MG63 (cell line): Measurements from ENCODE around the gene ACOX2. TPM values are rescaled to one million over a fixed set of nuclear protein-coding genes. Genes with fewer than 3 reads are reported as not detected.

Experiments used
- DNase-seq: peaks from one replicate; pipeline ENCODE4 v3.0.0-alpha.2; 2020
- H3K27me3 ChIP-seq: fragments of 250-450 bp; sonication (Bioruptor Pico); 2 replicates; pipeline ENCODE4 v1.5.1; 2020; ENCODE audit warnings: mild to moderate bottlenecking, moderate library complexity
- H3K36me3 ChIP-seq: fragments of 250-450 bp; sonication (Bioruptor Pico); 2 replicates; pipeline ENCODE4 v1.5.1; 2020; ENCODE audit warnings: mild to moderate bottlenecking, moderate library complexity
- H3K4me3 ChIP-seq: fragments of 250-450 bp; sonication (Bioruptor Pico); 2 replicates; pipeline ENCODE4 v1.5.1; 2020; ENCODE audit warnings: mild to moderate bottlenecking, moderate library complexity
- H3K9me3 ChIP-seq: fragments of 250-450 bp; sonication (Bioruptor Pico); 2 replicates; pipeline ENCODE4 v1.5.1; 2020; ENCODE audit warnings: mild to moderate bottlenecking, moderate library complexity
- total RNA-seq: library from RNA; depleted of rRNA; stranded (reverse); fragments of >200 nt; shearing (Covaris generic); gene quantifications from 2 replicates; pipeline ENCODE4 v1.2.3, GENCODE V29; 2014; ENCODE audit warnings: low replicate concordance

ACOX2 gene
- total RNA-seq, 1 experiment from 2014 or later = 23.4 TPM

- no peak overlapping the region for H3K4me3 ChIP-seq
- H3K9me3 ChIP-seq = no peaks in the 10 kb centered on the region
- H3K27me3 ChIP-seq = no peaks in the 10 kb centered on the region
- DNase-seq = no peak
- no peaks in the 10 kb centered on the region for H3K36me3 ChIP-seq
These were observed 16.0 kb upstream of the ACOX2 start for GRCh38 chr3:58553003-58553402.

- H3K9me3 ChIP-seq = no peaks in the 10 kb centered on the region
- no peak for DNase-seq
- H3K36me3 ChIP-seq = no peaks in the 10 kb centered on the region
- no peaks in the 10 kb centered on the region for H3K27me3 ChIP-seq
- no peak overlapping the region for H3K4me3 ChIP-seq
These were observed 14.7 kb upstream of the ACOX2 start for GRCh38 chr3:58551636-58552180.

GRCh38 chr3:58544541-58544940, 7.6 kb upstream of the ACOX2 start:
- Histone ChIP-seq H3K4me3 (no peak overlapping the region), H3K27me3 (no peaks in the 10 kb centered on the region), H3K36me3 (no peaks in the 10 kb centered on the region), H3K9me3 (no peaks in the 10 kb centered on the region)
- no peak for DNase-seq

GRCh38 chr3:58540176-58540858, 3.3 kb upstream of the ACOX2 start:
- Histone ChIP-seq H3K4me3 (no peak overlapping the region), H3K36me3 (no peaks in the 10 kb centered on the region), H3K27me3 (no peaks in the 10 kb centered on the region), H3K9me3 (no peaks in the 10 kb centered on the region)
- no peak for DNase-seq

GRCh38 chr3:58539626-58540025, 2.6 kb upstream of the ACOX2 start:
- no peak for DNase-seq
- Histone ChIP-seq H3K4me3 (no peak overlapping the region), H3K36me3 (no peaks in the 10 kb centered on the region), H3K27me3 (no peaks in the 10 kb centered on the region), H3K9me3 (no peaks in the 10 kb centered on the region)

GRCh38 chr3:58537412-58538301, 667 bp upstream of the ACOX2 start:
- no peaks in the 10 kb centered on the region for H3K9me3 ChIP-seq
- no peaks in the 10 kb centered on the region; the same call in 1 of the 2 replicates for H3K36me3 ChIP-seq
- peak overlapping the region; percentile 60 for H3K4me3 ChIP-seq
- H3K27me3 ChIP-seq = no peaks in the 10 kb centered on the region
- DNase-seq = no peak

- DNase-seq = no peak
- H3K4me3 ChIP-seq = peak overlapping the region; percentile 60
- no peaks in the 10 kb centered on the region for H3K9me3 ChIP-seq
- H3K27me3 ChIP-seq = no peaks in the 10 kb centered on the region
- peaks cover 5% of the 10 kb centered on the region; the same call in 1 of the 2 replicates for H3K36me3 ChIP-seq
These were observed 1.2 kb downstream of the ACOX2 start for GRCh38 chr3:58535531-58536500.

- peaks cover 5% of the 10 kb centered on the region; the same call in 1 of the 2 replicates for H3K36me3 ChIP-seq
- no peaks in the 10 kb centered on the region for H3K9me3 ChIP-seq
- no peak for DNase-seq
- no peak overlapping the region for H3K4me3 ChIP-seq
- H3K27me3 ChIP-seq = no peaks in the 10 kb centered on the region
These were observed 2.1 kb downstream of the ACOX2 start for GRCh38 chr3:58534592-58535494.

GRCh38 chr3:58532794-58533220, 4.2 kb downstream of the ACOX2 start:
- DNase-seq = peak; percentile 33
- H3K9me3 ChIP-seq = no peaks in the 10 kb centered on the region
- H3K4me3 ChIP-seq = no peak overlapping the region
- no peaks in the 10 kb centered on the region for H3K27me3 ChIP-seq
- H3K36me3 ChIP-seq = peaks cover 5% of the 10 kb centered on the region; the same call in 1 of the 2 replicates

GRCh38 chr3:58531956-58532355, 5.0 kb downstream of the ACOX2 start:
- no peak overlapping the region for H3K4me3 ChIP-seq
- H3K36me3 ChIP-seq = peaks cover 5% of the 10 kb centered on the region; the same call in 1 of the 2 replicates
- no peak for DNase-seq
- H3K27me3 ChIP-seq = no peaks in the 10 kb centered on the region
- no peaks in the 10 kb centered on the region for H3K9me3 ChIP-seq

- H3K4me3 ChIP-seq = no peak overlapping the region
- no peaks in the 10 kb centered on the region for H3K27me3 ChIP-seq
- peaks cover 5% of the 10 kb centered on the region; the same call in 1 of the 2 replicates for H3K36me3 ChIP-seq
- no peak for DNase-seq
- no peaks in the 10 kb centered on the region for H3K9me3 ChIP-seq
These were observed 5.4 kb downstream of the ACOX2 start for GRCh38 chr3:58531555-58531954.

- H3K9me3 ChIP-seq = no peaks in the 10 kb centered on the region
- DNase-seq = no peak
- H3K36me3 ChIP-seq = peaks cover 5% of the 10 kb centered on the region; the same call in 1 of the 2 replicates
- no peaks in the 10 kb centered on the region for H3K27me3 ChIP-seq
- no peak overlapping the region for H3K4me3 ChIP-seq
These were observed 6.6 kb downstream of the ACOX2 start for GRCh38 chr3:58530354-58530865.

GRCh38 chr3:58529516-58530353, 7.3 kb downstream of the ACOX2 start:
- DNase-seq = no peak
- Histone ChIP-seq H3K9me3 (no peaks in the 10 kb centered on the region), H3K4me3 (no peak overlapping the region), H3K27me3 (no peaks in the 10 kb centered on the region), H3K36me3 (peaks cover 5% of the 10 kb centered on the region; the same call in 1 of the 2 replicates)

- Histone ChIP-seq H3K36me3 (peaks cover 8% of the 10 kb centered on the region), H3K27me3 (no peaks in the 10 kb centered on the region)
- DNase-seq = no peak
These were observed 8.4 kb downstream of the ACOX2 start for GRCh38 chr3:58528629-58529028.

More at GRCh38 chr3:58528629-58529028, 8.4 kb downstream of the ACOX2 start:
- Histone ChIP-seq H3K4me3 (no peak overlapping the region), H3K9me3 (no peaks in the 10 kb centered on the region)
